ENCODE data around the gene AP3S1. TPM values are rescaled to one million over a fixed set of nuclear protein-coding genes. Genes with fewer than 3 reads are reported as not detected.

The AP3S1 gene
- total RNA-seq, 2 experiments from 2014 or later: 76.0 to 89.5 TPM

- H3K9me3 ChIP-seq (ENCODE audit: low read length): no peaks in the 10 kb centered on the region
- no peak overlapping the region for H3K4me2 ChIP-seq (ENCODE audit: low read length)
- BruUV-seq (replicated peaks): no TSS peak
- H3K4me3 ChIP-seq (ENCODE audit: low read depth, low read length, poor library complexity, severe bottlenecking): no peak overlapping the region
- no peaks in the 10 kb centered on the region for H3K4me1 ChIP-seq (ENCODE audit: insufficient read depth, low read length, poor library complexity, severe bottlenecking)
- intact Hi-C loops (cut with micrococcal nuclease; ENCODE audit: unreplicated experiment): no loop called here
- no peaks in the 10 kb centered on the region for H3K9me2 ChIP-seq (ENCODE audit: insufficient read depth, low read length)
- no peak overlapping the region for H3K27ac ChIP-seq (ENCODE audit: low read depth, low read length, poor library complexity, severe bottlenecking)
- H2AFZ ChIP-seq (ENCODE audit: low read length): no peak overlapping the region
- ChIA-PET CTCF (ENCODE audit: unreplicated experiment) (no interaction called here), POLR2A (no interaction called here)
- no peak for TF ChIP-seq EZH2phosphoT487 (IDR thresholded peaks at IDR 0.05; ENCODE audit: borderline replicate concordance, low read depth, low read length)
- TF ChIP-seq CTCF (conservative IDR thresholded peaks at IDR 0.05; ENCODE audit: low read length): no peak
- no peaks in the 10 kb centered on the region for H3K79me2 ChIP-seq (ENCODE audit: insufficient read depth, low read depth, low read length)
- DNase-seq (ENCODE audit: low spot score): no peak
- H4K20me1 ChIP-seq (ENCODE audit: insufficient read depth, low read length): no peaks in the 10 kb centered on the region
- no peaks in the 10 kb centered on the region for H3K36me3 ChIP-seq (ENCODE audit: insufficient read depth, low read length)
Measured at GRCh38 chr5:115954144-115954543, 112.4 kb downstream of the AP3S1 start.

GRCh38 chr5:115956957-115957356 lies 115.2 kb downstream of the AP3S1 start:
- H4K20me1 ChIP-seq (ENCODE audit: insufficient read depth, low read length): no peaks in the 10 kb centered on the region
- H3K36me3 ChIP-seq (ENCODE audit: insufficient read depth, low read length): no peaks in the 10 kb centered on the region
- no peak overlapping the region for H3K4me2 ChIP-seq (ENCODE audit: low read length)
- ChIA-PET CTCF (ENCODE audit: unreplicated experiment) (no interaction called here), POLR2A (no interaction called here)
- no peaks in the 10 kb centered on the region for H3K9me3 ChIP-seq (ENCODE audit: low read length)
- TF ChIP-seq CTCF (conservative IDR thresholded peaks at IDR 0.05; ENCODE audit: low read length) (no peak), EZH2phosphoT487 (IDR thresholded peaks at IDR 0.05; ENCODE audit: borderline replicate concordance, low read depth, low read length) (no peak)
- H3K27ac ChIP-seq (ENCODE audit: low read depth, low read length, poor library complexity, severe bottlenecking): no peak overlapping the region
- DNase-seq (ENCODE audit: low spot score): no peak
- intact Hi-C loops (cut with micrococcal nuclease; ENCODE audit: unreplicated experiment): no loop called here
- no peak overlapping the region for H3K4me3 ChIP-seq (ENCODE audit: low read depth, low read length, poor library complexity, severe bottlenecking)
- no peaks in the 10 kb centered on the region for H3K79me2 ChIP-seq (ENCODE audit: insufficient read depth, low read depth, low read length)
- no peaks in the 10 kb centered on the region for H3K4me1 ChIP-seq (ENCODE audit: insufficient read depth, low read length, poor library complexity, severe bottlenecking)
- H3K9me2 ChIP-seq (ENCODE audit: insufficient read depth, low read length): no peaks in the 10 kb centered on the region
- no TSS peak for BruUV-seq (replicated peaks)
- no peak overlapping the region for H2AFZ ChIP-seq (ENCODE audit: low read length)

- BruUV-seq (replicated peaks): no TSS peak
- no peaks in the 10 kb centered on the region for H3K79me2 ChIP-seq (ENCODE audit: insufficient read depth, low read depth, low read length)
- no peak overlapping the region for H3K4me2 ChIP-seq (ENCODE audit: low read length)
- no peaks in the 10 kb centered on the region for H4K20me1 ChIP-seq (ENCODE audit: insufficient read depth, low read length)
- ChIA-PET POLR2A (no interaction called here), CTCF (ENCODE audit: unreplicated experiment) (no interaction called here)
- TF ChIP-seq CTCF (conservative IDR thresholded peaks at IDR 0.05; ENCODE audit: low read length) (no peak), EZH2phosphoT487 (IDR thresholded peaks at IDR 0.05; ENCODE audit: borderline replicate concordance, low read depth, low read length) (no peak)
- no peak overlapping the region for H2AFZ ChIP-seq (ENCODE audit: low read length)
- intact Hi-C loops (cut with micrococcal nuclease; ENCODE audit: unreplicated experiment): no loop called here
- no peak overlapping the region for H3K4me3 ChIP-seq (ENCODE audit: low read depth, low read length, poor library complexity, severe bottlenecking)
- H3K9me2 ChIP-seq (ENCODE audit: insufficient read depth, low read length): no peaks in the 10 kb centered on the region
- no peaks in the 10 kb centered on the region for H3K4me1 ChIP-seq (ENCODE audit: insufficient read depth, low read length, poor library complexity, severe bottlenecking)
- H3K36me3 ChIP-seq (ENCODE audit: insufficient read depth, low read length): no peaks in the 10 kb centered on the region
- H3K27ac ChIP-seq (ENCODE audit: low read depth, low read length, poor library complexity, severe bottlenecking): no peak overlapping the region
- DNase-seq (ENCODE audit: low spot score): no peak
- no peaks in the 10 kb centered on the region for H3K9me3 ChIP-seq (ENCODE audit: low read length)
Measured at GRCh38 chr5:115961381-115962238, 119.9 kb downstream of the AP3S1 start.

All from OCI-LY7 (cell line).